Left forelimb (tissue), 1 donor: Measurements from ENCODE around the gene OR2T34.
"Not testable (repeated sequence)": the region's sequence is repeated elsewhere in the genome, so short reads cannot be mapped to it uniquely, and the experiment has no call there.

Source experiments
- DNase-seq: peaks from one replicate; pipeline ENCODE4 v3.0.0-alpha.2; 2018; ENCODE audit warnings: low spot score

OR2T34 gene

DNA sequence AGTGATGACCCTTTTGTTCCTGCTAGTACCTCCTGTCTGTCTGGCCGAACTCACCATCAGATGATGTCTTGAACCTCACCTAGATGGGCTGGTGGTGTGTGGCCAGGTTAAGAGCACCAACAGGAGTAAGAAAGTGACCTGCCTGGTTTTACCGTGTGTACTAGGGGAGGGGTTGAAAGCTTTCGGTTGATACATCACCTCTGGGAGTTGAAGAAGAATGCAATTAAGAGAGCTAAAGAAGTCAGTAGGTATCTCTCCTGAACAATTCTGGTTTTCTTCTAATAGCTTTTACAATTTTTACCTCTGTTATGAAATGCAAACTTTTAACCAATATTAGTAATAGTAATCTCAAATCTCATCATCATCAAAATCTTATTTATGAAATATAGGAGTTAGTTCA is 11.9 kb downstream of the OR2T34 start, which contains the start of gene OR2T29:
Gene OR2T29 (minus strand): TSS at position 101 of the 400 bp plus-strand sequence. CDS start 3,281 bp downstream, outside the sequence.
- not testable (repeated sequence) for DNase-seq

DNA sequence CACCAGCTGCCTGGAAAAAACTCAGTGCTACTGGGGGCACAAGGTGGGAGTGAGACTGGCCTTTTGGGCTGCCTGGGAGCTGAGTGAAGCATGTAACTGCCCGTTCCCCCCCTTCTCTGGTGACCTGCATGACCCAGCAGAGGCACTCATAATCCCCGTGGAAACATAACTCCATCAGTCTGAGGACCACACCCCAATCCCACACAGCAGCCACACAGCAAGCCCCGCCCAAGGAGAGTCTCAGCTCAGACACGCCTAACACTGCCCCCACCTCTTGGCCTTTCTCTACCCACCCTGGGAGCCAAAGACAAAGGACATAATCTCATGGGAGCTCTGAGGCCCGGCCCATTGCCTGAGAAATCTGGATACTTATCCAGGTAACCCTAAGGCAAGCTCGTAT is 23.5 kb downstream of the OR2T34 start:
- not testable (repeated sequence) for DNase-seq

DNA sequence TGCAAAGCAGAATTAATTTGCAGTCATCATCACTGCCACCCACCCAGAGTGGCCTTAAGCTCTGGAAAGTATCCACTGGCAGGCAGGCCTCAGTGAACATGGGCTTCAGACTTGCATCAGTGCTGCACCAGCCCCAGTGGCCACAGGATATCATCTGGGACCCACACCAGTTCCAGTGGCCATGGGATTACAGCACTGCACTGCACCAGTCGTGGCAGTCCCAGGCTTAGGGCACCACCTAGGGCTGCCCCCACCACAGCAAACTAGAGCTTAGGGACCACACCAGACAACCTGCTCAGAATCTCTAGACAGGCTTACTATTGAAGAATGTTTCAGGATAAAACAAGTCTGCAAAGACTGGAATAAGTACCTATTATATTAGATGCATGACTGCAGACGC is 27.2 kb downstream of the OR2T34 start:
- not testable (repeated sequence) for DNase-seq

DNA sequence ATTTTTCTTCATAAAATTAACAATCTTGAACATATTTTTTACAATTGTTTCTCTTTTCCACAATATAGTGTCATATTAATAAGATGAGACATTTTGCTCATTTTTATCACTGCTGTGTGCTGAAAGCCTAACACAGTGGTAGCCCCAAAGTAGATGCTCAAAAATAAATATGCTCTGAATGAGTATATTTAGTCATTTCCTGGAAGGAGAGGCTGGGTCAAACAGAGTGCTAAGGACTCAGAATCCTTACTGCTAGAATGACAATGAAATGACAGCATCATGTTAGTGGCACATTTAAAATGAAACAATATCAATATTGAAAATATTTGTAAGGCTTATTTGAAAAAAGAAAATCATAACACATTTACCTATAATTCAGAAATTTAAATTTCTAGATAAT is 37.1 kb downstream of the OR2T34 start:
- not testable (repeated sequence) for DNase-seq
